Measurements from ENCODE around the gene CDH22. TPM values are rescaled to one million over a fixed set of nuclear protein-coding genes. Genes with fewer than 3 reads are reported as not detected.

CDH22 gene
- total and polyA plus RNA-seq, 4 donors = 0.03 to 0.25 (median 0.09) TPM

GRCh38 chr20:46344488-46345162, 36.3 kb upstream of the CDH22 start:
- ATAC-seq (ENCODE audit: insufficient read depth, low FRiP score) (no peak), DNase-seq (no peak)
- H3K4me1 ChIP-seq (ENCODE audit: control insufficient read depth in 5 of 5, insufficient read depth in 5 of 5, low read length in 5 of 5) = peaks cover 0 to 5% (median 0%) of the 10 kb centered on the region in 5 donors
- H3K27ac ChIP-seq (ENCODE audit: low read depth in 1 of 2, low read length in 1 of 2) = no peak overlapping the region
- no peak overlapping the region for H3K4me3 ChIP-seq
- H3K36me3 ChIP-seq (ENCODE audit: control insufficient read depth in 4 of 4, insufficient read depth in 4 of 4, low read length in 4 of 4) = peaks cover 0 to 9% (median under 1%) of the 10 kb centered on the region in 4 donors
- H3K9me3 ChIP-seq (ENCODE audit: control insufficient read depth in 4 of 4, insufficient read depth in 3 of 4, low read length in 3 of 4) = no peaks in the 10 kb centered on the region
- H3K9ac ChIP-seq (ENCODE audit: insufficient read depth in 1 of 2, low read length in 2 of 2) = no peak overlapping the region
- H3K27me3 ChIP-seq (ENCODE audit: control insufficient read depth in 3 of 3, insufficient read depth in 3 of 3, low read length in 2 of 3) = peaks cover under 1 to 41% (median 20%) of the 10 kb centered on the region in 3 donors
- TF ChIP-seq CTCF (IDR thresholded peaks at IDR 0.05; ENCODE audit: control extremely low read depth, extremely low read depth) = no peak
- WGBS, 2 donors = 59 to 78% methylated on average over 8 of the region's 8 CpGs

GRCh38 chr20:46343975-46344357, 35.7 kb upstream of the CDH22 start:
- 54 to 67% methylated on average over 2 of the region's 2 CpGs for WGBS, 2 donors
- no peak for ATAC-seq (ENCODE audit: insufficient read depth, low FRiP score)
- no peaks in the 10 kb centered on the region for H3K9me3 ChIP-seq (ENCODE audit: control insufficient read depth in 4 of 4, insufficient read depth in 3 of 4, low read length in 3 of 4)
- H3K4me1 ChIP-seq (ENCODE audit: control insufficient read depth in 5 of 5, insufficient read depth in 5 of 5, low read length in 5 of 5) = peaks cover 0 to 5% (median 0%) of the 10 kb centered on the region in 5 donors
- no peak for TF ChIP-seq CTCF (IDR thresholded peaks at IDR 0.05; ENCODE audit: control extremely low read depth, extremely low read depth)
- H3K4me3 ChIP-seq = no peak overlapping the region
- H3K9ac ChIP-seq (ENCODE audit: insufficient read depth in 1 of 2, low read length in 2 of 2) = no peak overlapping the region
- DNase-seq = no peak
- H3K27me3 ChIP-seq (ENCODE audit: control insufficient read depth in 3 of 3, insufficient read depth in 3 of 3, low read length in 2 of 3) = peaks cover 3 to 46% (median 22%) of the 10 kb centered on the region in 3 donors
- no peak overlapping the region for H3K27ac ChIP-seq (ENCODE audit: low read depth in 1 of 2, low read length in 1 of 2)
- H3K36me3 ChIP-seq (ENCODE audit: control insufficient read depth in 4 of 4, insufficient read depth in 4 of 4, low read length in 4 of 4) = peaks cover 0 to 9% (median 0%) of the 10 kb centered on the region in 4 donors

GRCh38 chr20:46343348-46343974, 35.2 kb upstream of the CDH22 start:
- 4 to 7% methylated on average over 17 of the region's 17 CpGs for WGBS, 2 donors
- TF ChIP-seq CTCF (IDR thresholded peaks at IDR 0.05; ENCODE audit: control extremely low read depth, extremely low read depth) = no peak
- ATAC-seq (ENCODE audit: insufficient read depth, low FRiP score) = no peak

More at GRCh38 chr20:46343348-46343974, 35.2 kb upstream of the CDH22 start:
- Histone ChIP-seq H3K36me3 (ENCODE audit: control insufficient read depth in 4 of 4, insufficient read depth in 4 of 4, low read length in 4 of 4) (peaks cover 0 to 9% (median 0%) of the 10 kb centered on the region in 4 donors), H3K4me3 (no peak overlapping the region), H3K4me1 (ENCODE audit: control insufficient read depth in 5 of 5, insufficient read depth in 5 of 5, low read length in 5 of 5) (peaks cover 0 to 5% (median 0%) of the 10 kb centered on the region in 5 donors), H3K9me3 (ENCODE audit: control insufficient read depth in 4 of 4, insufficient read depth in 3 of 4, low read length in 3 of 4) (no peaks in the 10 kb centered on the region), H3K27me3 (ENCODE audit: control insufficient read depth in 3 of 3, insufficient read depth in 3 of 3, low read length in 2 of 3) (peaks cover 3 to 51% (median 22%) of the 10 kb centered on the region in 3 donors), H3K27ac (ENCODE audit: low read depth in 1 of 2, low read length in 1 of 2) (no peak overlapping the region), H3K9ac (ENCODE audit: insufficient read depth in 1 of 2, low read length in 2 of 2) (no peak overlapping the region)
- no peak for DNase-seq

Data from lung (tissue), 12 donors.